AG20443 (cell line): Measurements from ENCODE around the gene CARS1.

Source experiments
- DNase-seq: peaks from one replicate; pipeline ENCODE4 v3.0.0; 2012; ENCODE audit warnings: low spot score, mixed read lengths

CARS1 gene

GRCh38 chr11:3057069-3057963 lies at the start of gene CARS1:
Gene CARS1 (minus strand): TSS chr11:3057423. CDS start chr11:3057367, 56 bp downstream.
- DNase-seq: peak; percentile 97

- DNase-seq: no peak
These were observed 48.8 kb upstream of the CARS1 start for GRCh38 chr11:3105791-3106735.

DNA sequence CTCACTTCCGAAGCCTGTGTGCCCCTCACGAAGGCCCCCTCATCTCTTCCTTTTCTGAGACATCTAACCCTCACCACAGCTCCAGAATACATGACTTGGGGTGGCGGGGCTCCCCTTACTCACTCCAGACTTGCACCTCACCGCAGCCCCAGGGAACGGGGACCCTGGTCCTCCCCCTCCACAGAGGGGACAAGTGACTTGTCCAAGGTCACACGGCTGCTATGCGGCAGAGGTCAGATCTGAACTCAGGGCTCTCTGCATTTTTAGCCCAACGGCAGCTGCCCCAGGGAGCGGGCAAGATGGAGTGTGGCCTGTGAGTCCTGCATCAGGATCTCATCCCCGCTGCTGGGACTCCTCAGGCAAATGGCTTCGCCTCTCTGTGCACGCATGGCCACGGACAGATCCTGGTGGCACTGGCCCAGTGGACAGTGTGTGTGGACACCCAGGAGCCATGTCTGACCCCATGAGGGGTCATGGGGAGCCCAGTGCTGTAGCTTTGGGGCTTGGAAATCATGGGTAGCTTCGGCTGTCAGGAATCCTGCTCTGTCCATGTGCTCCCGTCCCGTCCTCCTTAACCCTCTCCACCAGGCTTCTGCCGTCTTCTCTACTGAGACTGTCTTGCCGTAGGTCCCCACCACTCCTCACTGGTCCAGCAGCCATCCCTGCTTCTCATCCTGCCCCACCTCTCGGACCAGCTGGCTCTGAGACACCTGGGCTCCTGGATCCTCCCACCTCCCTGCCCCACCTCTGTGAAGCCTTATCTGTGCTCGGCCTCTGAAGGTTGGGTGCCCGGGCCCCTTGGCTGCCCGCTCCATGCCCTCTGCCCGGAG lies 48.0 kb upstream of the CARS1 start:
- no peak for DNase-seq

DNA sequence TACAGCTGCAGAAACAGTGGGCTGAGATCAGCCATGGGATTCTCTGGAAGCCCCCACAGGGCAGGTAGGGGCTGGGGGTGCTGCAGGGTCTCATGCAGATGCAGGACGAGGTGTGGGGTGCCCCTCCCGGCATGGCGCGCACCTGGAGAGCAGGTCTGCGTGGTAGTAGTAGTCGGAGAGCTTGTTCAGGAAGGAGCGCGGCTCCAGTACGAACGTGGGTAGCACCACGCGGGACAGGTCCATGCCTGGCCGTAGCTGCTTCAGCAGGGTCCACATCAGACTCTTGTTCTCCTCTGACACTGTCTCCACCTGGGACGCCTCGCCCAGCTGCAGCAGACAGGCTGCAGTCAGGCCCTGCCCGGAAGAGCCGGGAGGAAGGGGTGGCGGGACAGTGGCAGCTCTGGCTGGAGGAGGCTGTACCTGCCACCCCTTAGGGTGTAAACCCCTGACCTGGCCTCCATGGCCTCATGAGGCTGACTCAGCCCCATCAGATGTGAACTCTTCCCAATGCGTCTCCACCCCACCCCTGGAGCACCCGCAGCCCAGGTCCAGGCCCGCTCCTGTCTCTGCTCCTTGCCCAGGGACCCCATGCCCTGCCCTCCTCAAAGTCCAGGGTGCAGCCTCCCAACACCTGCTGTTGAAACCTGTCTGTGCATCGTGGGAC lies 47.0 kb upstream of the CARS1 start:
- DNase-seq: no peak

DNA sequence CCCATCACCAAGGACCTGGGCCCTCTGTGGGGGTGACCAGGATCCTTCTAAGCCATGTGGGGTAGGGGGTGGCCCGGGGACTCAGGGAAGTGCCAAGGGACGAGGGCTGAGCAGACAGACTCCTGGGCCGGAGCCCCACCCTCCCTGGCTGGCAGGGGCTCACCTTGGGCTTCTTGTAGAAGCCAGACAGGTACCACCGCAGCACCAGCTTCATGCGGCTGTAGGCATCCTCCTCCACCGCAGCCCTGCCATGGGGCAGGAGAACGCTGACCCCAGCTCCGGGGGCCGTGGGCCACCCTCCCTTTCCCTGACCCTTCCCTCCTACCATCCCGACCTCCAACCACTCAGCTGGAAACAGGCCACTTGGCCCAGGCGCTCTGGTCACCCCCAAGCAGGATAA lies 45.9 kb upstream of the CARS1 start:
- no peak for DNase-seq

DNA sequence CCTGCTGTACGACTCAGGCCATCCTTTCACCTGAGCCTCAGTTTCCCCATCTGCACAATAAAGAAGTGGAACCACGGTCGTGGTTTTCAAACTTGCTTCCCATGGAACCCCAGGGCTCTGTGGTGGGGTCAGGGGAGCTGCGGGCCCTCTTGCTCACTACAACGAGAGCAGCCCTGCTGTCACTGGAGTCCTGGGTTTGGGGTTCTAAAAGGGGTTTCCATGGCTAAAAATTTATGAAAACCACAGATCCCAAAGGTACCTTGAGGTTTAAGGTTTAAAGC lies 45.4 kb upstream of the CARS1 start:
- no peak for DNase-seq

GRCh38 chr11:3101921-3102640 lies 44.9 kb upstream of the CARS1 start:
- no peak for DNase-seq

DNA sequence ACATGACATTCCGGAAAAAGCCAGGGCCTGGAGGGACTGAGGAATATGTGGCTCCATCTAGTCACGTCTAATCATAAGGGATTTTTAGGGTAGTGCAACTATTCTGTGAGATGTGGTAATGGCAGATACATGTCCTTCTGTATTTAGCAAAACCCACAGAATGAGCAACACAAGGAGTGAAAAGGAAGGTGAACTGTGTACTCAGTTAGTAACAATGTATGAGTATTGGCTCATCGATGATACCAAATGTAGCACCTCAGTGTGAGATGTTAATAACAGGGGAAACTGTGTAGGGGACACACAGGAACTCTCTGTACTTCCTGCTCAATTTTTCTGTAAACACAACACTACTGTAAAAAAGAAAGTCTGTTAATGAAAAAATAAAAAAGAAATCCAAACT lies 42.0 kb upstream of the CARS1 start:
- no peak for DNase-seq

DNA sequence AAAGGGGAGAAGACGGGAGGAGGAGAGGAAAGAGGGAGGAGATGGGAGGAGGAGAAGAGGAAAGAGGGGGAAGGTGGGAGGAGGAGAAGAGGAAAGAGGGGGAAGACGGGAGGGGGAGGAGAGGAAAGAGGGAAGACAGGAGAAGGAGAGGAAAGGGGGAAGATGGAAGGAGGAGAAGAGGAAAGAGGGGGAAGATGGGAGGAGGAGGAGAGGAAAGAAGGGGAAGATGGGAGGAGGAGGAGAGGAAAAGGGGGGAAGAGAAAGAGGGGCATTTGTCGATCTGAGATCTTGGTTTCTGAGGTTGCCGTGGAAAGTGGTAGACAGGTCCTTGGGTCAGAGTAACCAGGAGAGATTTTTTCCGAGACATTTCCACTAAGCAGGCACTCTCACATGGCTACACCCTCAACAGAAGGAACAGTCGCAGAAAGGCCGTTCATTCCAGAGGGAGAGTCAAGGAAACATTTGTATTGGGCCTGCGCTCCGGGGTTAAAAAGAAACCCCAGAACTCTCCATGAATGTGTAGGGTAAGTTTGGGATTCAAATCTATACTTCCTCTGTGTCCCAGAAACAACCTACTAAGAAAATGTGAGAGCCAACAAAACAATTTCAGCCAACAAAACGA lies 39.8 kb upstream of the CARS1 start:
- DNase-seq: no peak

GRCh38 chr11:3095712-3096361 lies 38.6 kb upstream of the CARS1 start:
- DNase-seq: peak; percentile 81

DNA sequence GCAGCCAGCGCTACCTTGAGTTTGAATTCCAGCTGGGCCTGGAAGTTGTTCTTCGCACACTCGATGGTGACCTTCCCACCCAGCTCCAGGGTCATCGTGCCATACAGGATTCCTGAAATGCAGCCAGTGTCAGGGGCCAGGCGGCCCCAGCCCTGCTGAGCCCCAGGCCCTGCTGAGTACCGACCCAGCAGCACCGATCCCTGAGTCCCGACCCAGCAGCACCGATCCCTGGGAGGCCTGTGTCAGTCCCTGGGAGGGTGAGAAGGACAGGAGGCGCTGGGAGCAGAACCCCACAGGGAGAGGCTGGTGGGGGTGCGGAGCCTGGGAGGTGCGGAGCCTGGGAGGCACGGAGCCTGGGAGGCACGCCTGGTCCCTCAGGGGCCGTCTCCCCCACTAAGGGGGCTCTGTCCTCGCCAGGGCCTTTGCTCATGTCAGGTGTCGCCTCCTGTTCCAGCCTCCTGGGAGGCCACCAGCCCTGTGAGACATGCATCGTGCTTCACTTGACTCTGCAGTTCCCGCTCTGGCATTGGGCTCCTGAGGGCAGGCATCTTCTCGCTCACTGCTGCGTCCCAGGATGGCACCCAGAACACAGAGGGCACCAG lies 37.1 kb upstream of the CARS1 start:
- no peak for DNase-seq

DNA sequence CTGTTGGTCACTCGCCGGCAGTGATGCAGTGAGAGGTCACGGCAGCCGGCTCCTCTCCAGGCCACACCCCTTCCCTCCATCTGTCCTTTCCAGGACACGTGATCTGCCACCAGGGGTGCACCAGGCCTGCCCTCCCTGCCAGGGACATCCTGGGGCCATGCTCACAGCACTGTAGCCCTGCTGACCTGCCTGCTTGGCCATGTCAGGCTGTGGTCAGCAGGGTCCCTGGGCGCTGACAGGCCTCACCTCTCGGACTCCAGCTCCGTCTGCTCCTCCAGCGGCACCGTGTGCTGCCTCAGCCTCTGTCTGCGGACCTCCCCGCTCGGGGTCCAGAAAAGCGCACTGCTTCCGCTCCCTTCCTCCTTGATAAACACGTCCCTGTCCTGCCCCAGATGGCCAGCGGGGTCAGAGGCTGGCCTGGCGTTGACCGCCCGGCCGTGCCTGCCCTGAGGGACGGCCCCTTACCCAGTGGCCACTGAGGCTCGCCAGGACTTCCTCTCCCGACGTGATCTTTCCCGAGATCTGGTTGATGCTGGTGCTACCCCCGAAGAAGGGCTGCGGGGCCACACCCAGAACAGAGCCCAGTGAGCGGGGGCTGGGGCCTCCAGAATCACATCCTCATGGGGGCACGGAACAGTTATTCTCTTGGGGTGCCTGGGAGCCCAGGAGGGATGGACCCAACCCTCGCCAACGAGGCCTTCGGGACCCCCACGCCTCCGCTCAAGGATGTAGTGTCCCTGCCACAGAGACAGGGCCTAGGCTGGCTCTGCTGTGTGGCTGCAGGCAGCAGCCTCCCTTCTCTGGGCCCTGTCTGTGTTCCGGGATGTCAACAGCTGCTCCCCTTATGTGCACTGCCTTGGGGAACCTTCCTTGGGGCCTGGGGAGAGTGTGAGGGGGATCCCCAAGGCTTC lies 36.3 kb upstream of the CARS1 start:
- peak; percentile 8 for DNase-seq

- DNase-seq: peak; percentile 7
These were observed 35.4 kb upstream of the CARS1 start for GRCh38 chr11:3092603-3093141.

DNA sequence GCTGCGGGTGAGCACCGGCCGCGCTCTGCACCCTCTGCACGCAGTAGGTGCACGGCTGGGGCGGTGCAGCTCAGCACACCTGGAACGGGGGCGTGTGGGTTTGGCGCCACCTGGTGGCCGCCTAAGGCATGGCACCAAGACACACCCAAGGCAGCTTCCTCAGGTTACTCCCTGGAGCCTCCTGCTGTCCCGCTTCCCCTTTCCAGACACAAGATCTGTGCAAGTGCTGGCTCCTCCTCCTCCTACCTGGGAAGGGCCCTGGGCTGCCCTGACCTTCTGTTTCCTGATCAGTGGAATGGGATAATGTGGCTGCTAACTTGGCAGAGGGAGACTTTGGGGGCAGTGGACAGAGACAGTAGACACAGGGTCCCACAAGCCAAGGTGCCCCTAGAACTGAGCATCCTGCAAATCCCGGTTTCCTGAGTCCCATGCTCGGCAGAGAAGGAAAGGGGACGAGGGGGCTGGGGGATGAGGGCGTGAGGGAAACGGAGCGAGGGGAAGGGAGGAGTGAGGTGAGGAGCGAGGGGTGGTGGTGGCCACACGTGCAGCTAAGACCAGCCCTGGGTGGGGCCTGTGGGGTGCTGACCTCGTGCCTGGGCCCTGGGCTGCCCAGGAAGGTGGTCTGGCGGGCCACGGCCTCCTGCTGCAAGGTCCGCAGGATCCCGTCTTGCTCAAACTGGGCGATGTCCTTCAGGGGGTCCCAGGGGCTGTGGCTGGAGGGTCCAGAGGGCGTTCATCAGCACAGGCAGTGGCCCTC lies 34.8 kb upstream of the CARS1 start:
- peak; percentile 86 for DNase-seq

DNA sequence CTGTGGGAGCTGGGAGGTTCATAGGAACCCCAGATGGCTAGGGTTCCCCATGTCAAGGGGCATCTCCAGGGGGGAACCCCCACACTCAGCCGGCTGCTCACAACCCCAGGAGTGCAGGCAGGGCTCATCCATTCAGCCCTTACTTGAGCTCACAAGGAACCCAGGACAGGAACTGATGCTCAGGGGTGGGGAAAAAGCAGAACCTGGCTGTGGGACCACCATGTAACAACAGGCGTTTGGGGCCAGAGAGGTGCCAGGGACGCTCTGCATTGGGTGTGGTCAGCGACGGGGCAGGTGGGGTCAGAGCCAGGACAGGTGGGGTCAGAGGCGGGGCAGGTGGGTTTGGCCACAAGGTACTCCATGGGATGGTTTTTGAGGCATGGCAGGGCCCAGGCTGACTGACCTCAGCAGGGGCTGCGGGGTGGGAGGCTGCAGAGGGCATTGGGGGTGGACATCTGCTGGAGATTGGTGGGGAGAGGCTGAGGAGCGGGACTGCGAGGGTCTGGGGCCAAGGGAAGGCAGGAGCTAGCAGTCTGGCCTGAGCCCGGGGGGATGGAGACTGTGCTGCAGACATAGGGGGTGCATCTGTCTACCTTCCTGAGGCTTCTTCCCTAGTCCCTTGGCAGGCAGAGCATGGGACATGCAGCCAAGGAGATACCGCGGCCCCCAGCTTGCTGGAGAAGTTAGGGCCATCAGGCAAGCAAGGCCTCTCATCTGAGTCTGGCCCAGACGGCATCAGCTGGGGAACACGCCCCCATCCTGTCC lies 34.0 kb upstream of the CARS1 start:
- DNase-seq: no peak

DNA sequence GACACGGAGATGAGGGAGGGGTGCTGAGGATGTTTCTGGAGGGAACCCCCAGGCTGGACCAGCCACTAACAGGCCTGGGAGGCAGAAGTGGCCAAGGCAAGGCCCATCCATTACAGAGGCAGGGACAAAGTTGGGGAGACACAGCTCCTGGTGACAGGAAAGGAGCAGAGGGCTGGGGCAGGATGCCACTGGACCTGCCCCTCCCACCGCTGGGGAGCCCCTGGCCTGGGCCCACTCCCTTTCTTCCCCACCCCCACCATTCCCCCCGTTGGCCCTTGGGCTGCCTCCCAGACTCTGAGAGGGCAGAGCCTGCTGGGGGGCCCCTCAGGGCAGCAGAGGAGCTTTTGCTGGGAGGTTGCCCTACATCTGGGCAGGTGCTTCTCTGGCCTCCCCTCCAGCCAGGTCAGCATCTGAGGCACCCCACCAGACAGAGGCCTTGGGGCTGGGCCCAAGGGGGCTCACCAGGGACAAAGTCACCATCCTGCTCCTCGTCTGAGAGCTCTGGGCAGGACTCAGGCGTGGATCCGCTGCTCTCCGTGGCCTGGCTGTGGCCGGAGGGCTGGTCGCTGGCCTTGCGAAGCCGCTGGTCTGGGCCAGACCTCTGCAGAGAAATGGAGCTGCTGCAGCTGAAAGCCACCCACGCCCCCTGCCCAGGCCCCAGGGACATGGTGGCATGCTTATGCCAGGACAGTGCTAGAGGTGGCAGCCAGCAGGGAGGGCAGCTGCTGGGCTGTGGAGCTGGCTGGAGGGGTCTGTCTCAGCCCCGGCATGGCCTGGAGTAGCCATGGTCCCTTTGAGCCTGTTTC lies 33.1 kb upstream of the CARS1 start:
- no peak for DNase-seq
